H9 (cell line): Measurements from ENCODE around the gene OPRL1. TPM values are rescaled to one million over a fixed set of nuclear protein-coding genes. Genes with fewer than 3 reads are reported as not detected.

Experiments
- DNase-seq: peaks from one replicate; pipeline ENCODE4 v3.0.0-alpha.2; 2017
- H2AFZ ChIP-seq: one replicate; pipeline ENCODE4 v1.6.1; 2013; ENCODE audit warnings: mild to moderate bottlenecking, low read length, control low read depth, moderate library complexity
- H2AK5ac ChIP-seq: 2 replicates; pipeline ENCODE4 v1.6.1; 2013; ENCODE audit warnings: low read length, control low read depth, mixed read lengths; ENCODE audit not compliant: insufficient read length
- H2BK120ac ChIP-seq: one replicate; pipeline ENCODE4 v1.6.1; 2013; ENCODE audit warnings: low read depth, mild to moderate bottlenecking, low read length, control low read depth, inconsistent platforms; ENCODE audit not compliant: poor library complexity, severe bottlenecking
- H2BK12ac ChIP-seq: 2 replicates; pipeline ENCODE4 v1.6.1; 2013; ENCODE audit warnings: low read length, control low read depth, mixed read lengths, low read depth; ENCODE audit not compliant: insufficient read length
- H2BK15ac ChIP-seq: 2 replicates; pipeline ENCODE4 v1.6.1; 2013; ENCODE audit warnings: low read depth, low read length, control low read depth
- H2BK20ac ChIP-seq: one replicate; pipeline ENCODE4 v1.6.1; 2013; ENCODE audit warnings: low read depth, mild to moderate bottlenecking, low read length, control low read depth, inconsistent platforms; ENCODE audit not compliant: poor library complexity, severe bottlenecking
- H2BK5ac ChIP-seq: 2 replicates; pipeline ENCODE4 v1.6.1; 2013; ENCODE audit warnings: low read length, control low read depth, mixed read lengths; ENCODE audit not compliant: insufficient read length
- H3K14ac ChIP-seq: 2 replicates; pipeline ENCODE4 v1.6.1; 2013; ENCODE audit warnings: low read length, control low read depth; ENCODE audit not compliant: insufficient read depth
- H3K18ac ChIP-seq: 2 replicates; pipeline ENCODE4 v1.6.1; 2013; ENCODE audit warnings: low read depth, mild to moderate bottlenecking, mixed read lengths, low read length, control low read depth; ENCODE audit not compliant: insufficient read length
- H3K23ac ChIP-seq: 2 replicates; pipeline ENCODE4 v1.6.1; 2013; ENCODE audit warnings: low read length, control low read depth, mixed read lengths, low read depth; ENCODE audit not compliant: insufficient read length
- H3K23me2 ChIP-seq: 2 replicates; pipeline ENCODE4 v1.6.1; 2013; ENCODE audit warnings: low read depth, mild to moderate bottlenecking, mixed read lengths, low read length, control low read depth; ENCODE audit not compliant: insufficient read length, poor library complexity, severe bottlenecking
- H3K27ac ChIP-seq: 2 replicates; pipeline ENCODE4 v1.5.1; 2013; ENCODE audit warnings: low read length, control low read depth, mixed read lengths, low read depth; ENCODE audit not compliant: insufficient read length
- H3K27me3 ChIP-seq: 2 replicates; pipeline ENCODE4 v1.6.1; 2013; ENCODE audit warnings: low read length, control low read depth, inconsistent platforms; ENCODE audit not compliant: insufficient read depth
- H3K4ac ChIP-seq: 2 replicates; pipeline ENCODE4 v1.6.1; 2013; ENCODE audit warnings: low read depth, mild to moderate bottlenecking, control low read depth, inconsistent platforms, low read length, moderate library complexity
- H3K4me1 ChIP-seq: 2 replicates; pipeline ENCODE4 v1.6.1; 2013; ENCODE audit warnings: low read length, control low read depth, inconsistent platforms; ENCODE audit not compliant: insufficient read depth
- H3K4me2 ChIP-seq: 2 replicates; pipeline ENCODE4 v1.6.1; 2013; ENCODE audit warnings: low read length, control low read depth, mixed read lengths; ENCODE audit not compliant: insufficient read length, insufficient read depth
- H3K56ac ChIP-seq: 2 replicates; pipeline ENCODE4 v1.6.1; 2013; ENCODE audit warnings: low read depth, mild to moderate bottlenecking, mixed read lengths, low read length, control low read depth; ENCODE audit not compliant: insufficient read length
- H3K79me1 ChIP-seq: 2 replicates; pipeline ENCODE4 v1.6.1; 2013; ENCODE audit warnings: low read depth, mild to moderate bottlenecking, moderate library complexity, low read length, control low read depth, inconsistent platforms; ENCODE audit not compliant: insufficient read depth, poor library complexity, severe bottlenecking
- H3K79me2 ChIP-seq: 2 replicates; pipeline ENCODE4 v1.6.1; 2013; ENCODE audit warnings: low read length, control low read depth, inconsistent platforms; ENCODE audit not compliant: insufficient read depth
- H3K9ac ChIP-seq: 2 replicates; pipeline ENCODE4 v1.6.1; 2013; ENCODE audit warnings: low read length, control low read depth, mixed read lengths; ENCODE audit not compliant: insufficient read length; ENCODE audit errors: extremely low read depth
- H3K9me3 ChIP-seq: one replicate; pipeline ENCODE4 v1.6.1; 2013; ENCODE audit warnings: low read depth, low read length, inconsistent platforms; ENCODE audit not compliant: control insufficient read depth
- H3T11ph ChIP-seq: one replicate; pipeline ENCODE4 v1.6.1; 2013; ENCODE audit warnings: mild to moderate bottlenecking, low read length, control low read depth, inconsistent platforms
- H4K20me1 ChIP-seq: one replicate; pipeline ENCODE4 v1.6.1; 2013; ENCODE audit not compliant: control insufficient read depth, insufficient read length, insufficient read depth
- H4K5ac ChIP-seq: 2 replicates; pipeline ENCODE4 v1.6.1; 2013; ENCODE audit warnings: low read depth, mild to moderate bottlenecking, mixed read lengths, low read length, control low read depth; ENCODE audit not compliant: insufficient read length
- H4K8ac ChIP-seq: replicated peaks from 2 replicates; pipeline ENCODE4 v1.6.1; 2013; ENCODE audit warnings: low read length, control low read depth, mixed read lengths, low read depth; ENCODE audit not compliant: insufficient read length
- H4K91ac ChIP-seq: 2 replicates; pipeline ENCODE4 v1.6.1; 2013; ENCODE audit warnings: low read depth, mild to moderate bottlenecking, moderate library complexity, mixed read lengths, low read length, control low read depth; ENCODE audit not compliant: insufficient read length
- H3K27ac Mint-ChIP-seq, 3 experiments: 2 replicates in 2 of 3; 3 replicates in 1 of 3; pipeline ENCODE4 v1.8.0; 2020 to 2021; ENCODE audit warnings: mixed read lengths in 3 of 3, mild to moderate bottlenecking in 1 of 3, moderate library complexity in 1 of 3
- H3K27me3 Mint-ChIP-seq: 2 replicates; pipeline ENCODE4 v1.8.0; 2021; ENCODE audit warnings: low read depth, mild to moderate bottlenecking, moderate library complexity, mixed read lengths
- H3K36me3 Mint-ChIP-seq, 3 experiments: 2 replicates in 2 of 3; 3 replicates in 1 of 3; pipeline ENCODE4 v1.8.0; 2020 to 2021; ENCODE audit warnings: low read depth in 3 of 3, mixed read lengths in 3 of 3; ENCODE audit not compliant: insufficient read depth in 1 of 3
- H3K4me1 Mint-ChIP-seq, 2 experiments: 2 replicates each; pipeline ENCODE4 v1.8.0; 2020; ENCODE audit warnings: mixed read lengths in 2 of 2
- H3K4me3 Mint-ChIP-seq, 2 experiments: 2 replicates in 1 of 2; 3 replicates in 1 of 2; pipeline ENCODE4 v1.8.0; 2020 to 2021; ENCODE audit warnings: mild to moderate bottlenecking in 2 of 2, mixed read lengths in 2 of 2, moderate library complexity in 1 of 2
- H3K9me3 Mint-ChIP-seq, 2 experiments: 2 replicates in 1 of 2; 3 replicates in 1 of 2; pipeline ENCODE4 v1.8.0; 2020; ENCODE audit warnings: mild to moderate bottlenecking in 2 of 2, mixed read lengths in 2 of 2, moderate library complexity in 1 of 2
- CTCF ChIP-seq: fragments of 200-600 bp; sonication (generic); conservative IDR thresholded peaks from 3 replicates; pipeline ENCODE4 v1.8.0; 2021; ENCODE audit warnings: antibody characterized with exemption, mild to moderate bottlenecking
- WGBS: extraction: QIAGEN DNeasy Blood & Tissue Kit; methylation state at CpG from one replicate; pipeline ENCODE4 v1.1.7; 2013; ENCODE audit warnings: missing lambda C conversion rate, low lambda C conversion rate, mixed read lengths; ENCODE audit not compliant: insufficient read length; ENCODE audit errors: extremely low coverage; 5-methylcytosine and 5-hydroxymethylcytosine counted together
- total RNA-seq: library from RNA; stranded (reverse); gene quantifications from 2 replicates; pipeline ENCODE4 v1.2.1, GENCODE V29; 2021

OPRL1 gene
- total RNA-seq, 1 experiment from 2014 or later = 0.90 TPM

DNA sequence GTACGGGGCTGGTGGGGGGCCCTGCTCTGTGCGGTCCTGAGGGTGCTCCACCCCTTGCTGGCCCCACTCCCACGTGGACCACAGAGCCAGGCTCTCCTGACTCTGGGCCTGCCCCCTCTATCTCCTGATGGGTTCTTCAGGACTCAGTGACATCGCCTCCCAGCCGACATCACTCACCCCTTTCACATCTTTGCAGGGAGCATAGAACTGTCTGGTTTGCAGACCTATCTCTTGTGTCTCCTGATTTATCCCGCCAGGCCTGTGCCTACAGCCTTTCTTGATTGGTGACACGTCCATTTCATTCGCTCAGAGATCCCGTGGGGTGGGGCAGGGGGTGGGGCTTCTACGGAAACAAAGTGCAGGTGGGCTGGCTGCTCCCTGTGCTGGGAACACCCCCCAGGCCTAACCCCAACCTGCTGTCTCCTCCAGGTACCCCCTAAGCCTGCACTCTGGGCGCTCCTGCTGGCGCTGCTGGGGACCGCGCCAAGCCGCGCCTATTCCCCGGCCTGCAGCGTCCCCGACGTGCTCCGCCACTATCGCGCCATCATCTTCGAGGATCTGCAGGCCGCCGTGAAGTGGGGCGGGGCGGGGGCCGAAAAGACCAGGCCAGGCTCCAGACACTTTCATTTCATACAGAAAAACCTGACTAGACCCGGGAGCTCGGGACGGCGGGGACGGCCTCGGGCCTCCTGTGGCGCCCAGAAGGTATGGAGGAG is 42.2 kb upstream of the OPRL1 start:
- H3K79me1 ChIP-seq = no peaks in the 10 kb centered on the region
- H3K4ac ChIP-seq = no peak overlapping the region
- no peak overlapping the region for H2BK20ac ChIP-seq
- no peak overlapping the region for H3K23ac ChIP-seq
- Mint-ChIP-seq H3K27me3 (peaks cover 40% of the 10 kb centered on the region), H3K4me1 (peaks cover 25% of the 10 kb centered on the region in 2 experiments), H3K27ac (no peak overlapping the region), H3K4me3 (peak overlapping the region; percentile 57 to 77), H3K36me3 (peaks cover 0 to 21% (median 13%) of the 10 kb centered on the region in 3 experiments; a peak in 5 of 7 replicates), H3K9me3 (peaks cover 0 to 2% of the 10 kb centered on the region in 2 experiments; a peak in 1 of 5 replicates)
- no peak overlapping the region for H4K91ac ChIP-seq
- no peaks in the 10 kb centered on the region for H3K79me2 ChIP-seq
- H3K4me2 ChIP-seq = peak overlapping the region; percentile 32
- no peak overlapping the region for H2AFZ ChIP-seq
- no peak for TF ChIP-seq CTCF
- no peak overlapping the region for H2BK12ac ChIP-seq
- no peak overlapping the region for H2BK5ac ChIP-seq
- H3K23me2 ChIP-seq = peaks cover 14% of the 10 kb centered on the region
- H3K9me3 ChIP-seq = no peaks in the 10 kb centered on the region
- no peak overlapping the region for H3K14ac ChIP-seq
- no peak overlapping the region for H3T11ph ChIP-seq
- no peaks in the 10 kb centered on the region for H4K20me1 ChIP-seq
- no peak overlapping the region for H3K56ac ChIP-seq
- no peak overlapping the region for H2AK5ac ChIP-seq
- no peak overlapping the region for H3K18ac ChIP-seq
- no peak overlapping the region for H2BK120ac ChIP-seq
- H2BK15ac ChIP-seq = no peak overlapping the region
- H3K4me1 ChIP-seq = peaks cover 5% of the 10 kb centered on the region
- DNase-seq = peak; percentile 75
- H4K8ac ChIP-seq = no peak overlapping the region
- H3K27ac ChIP-seq = no peak overlapping the region
- H3K9ac ChIP-seq = no peak overlapping the region
- no CpG with 5 or more reads among the region's 36 CpGs for WGBS
- peaks cover 13% of the 10 kb centered on the region; the same call in 1 of the 2 replicates for H3K27me3 ChIP-seq
- H4K5ac ChIP-seq = no peak overlapping the region
